SK-N-MC (cell line): ENCODE data around the gene OR51B6.
"Not testable (repeated sequence)": the region's sequence is repeated elsewhere in the genome, so short reads cannot be mapped to it uniquely, and the experiment has no call there.

ENCODE experiments used
- DNase-seq: peaks from one replicate; pipeline ENCODE4 v3.0.0-alpha.2; 2011; ENCODE audit warnings: low read depth, low spot score
- H3K27ac ChIP-seq: fragments of 200-600 bp; sonication (generic); 2 replicates; pipeline ENCODE4 v1.5.1; 2016; ENCODE audit warnings: mixed run types
- H3K36me3 ChIP-seq: fragments of 200-600 bp; sonication (generic); 2 replicates; pipeline ENCODE4 v1.6.1; 2017; ENCODE audit warnings: antibody characterized with exemption, low read length, mixed read lengths; ENCODE audit not compliant: insufficient read depth
- H3K4me3 ChIP-seq: fragments of 200-600 bp; sonication (generic); 2 replicates; pipeline ENCODE4 v1.5.1; 2016
- H3K9ac ChIP-seq: fragments of 200-600 bp; sonication (generic); 2 replicates; pipeline ENCODE4 v1.8.0; 2017; ENCODE audit warnings: mixed run types, mixed read lengths; ENCODE audit not compliant: insufficient read length
- H3K9me3 ChIP-seq: fragments of 200-600 bp; sonication (generic); 2 replicates; pipeline ENCODE4 v1.6.1; 2017; ENCODE audit warnings: low read depth, mild to moderate bottlenecking, antibody characterized with exemption, low read length, moderate library complexity, mixed read lengths
- EZH2 ChIP-seq: fragments of 200-600 bp; sonication (generic); IDR thresholded peaks from one replicate; pipeline ENCODE4 v1.6.1; 2017; ENCODE audit warnings: antibody characterized with exemption
- FOXP2 ChIP-seq: optimal IDR thresholded peaks from 2 replicates; pipeline ENCODE3; 2011; ENCODE audit warnings: mild to moderate bottlenecking, moderate library complexity; ENCODE audit not compliant: insufficient read depth; ENCODE audit errors: extremely low read length, control extremely low read depth
- POLR2AphosphoS5 ChIP-seq: IDR thresholded peaks from 2 replicates; pipeline ENCODE4 v1.6.1; 2012; ENCODE audit warnings: mild to moderate bottlenecking, low read depth, low read length, borderline replicate concordance

The OR51B6 gene

DNA sequence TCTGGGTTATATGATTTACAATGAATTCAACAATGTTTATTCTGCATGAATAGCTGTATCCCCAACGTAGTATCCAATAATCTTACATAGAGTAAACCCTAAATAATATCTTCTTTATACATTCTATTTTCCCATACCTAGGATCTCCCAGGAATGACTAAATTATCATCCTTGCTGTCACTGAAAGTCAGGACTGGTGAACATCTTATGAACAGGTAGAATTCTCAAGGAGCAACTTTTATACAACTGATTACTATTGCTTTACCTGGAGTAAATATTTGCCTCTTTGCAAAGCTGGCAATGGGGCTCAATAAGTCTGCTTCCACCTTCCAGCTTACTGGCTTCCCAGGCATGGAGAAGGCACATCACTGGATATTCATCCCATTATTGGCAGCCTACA lies at the start of gene OR51B6:
TSS of gene OR51B6 (plus strand) at position 301 of the 400 bp plus-strand sequence. CDS start at position 301, 0 bp downstream.
- H3K9me3 ChIP-seq = no peaks in the 10 kb centered on the region
- DNase-seq = no peak
- no peak for TF ChIP-seq POLR2AphosphoS5
- TF ChIP-seq FOXP2 = no peak
- no peak for TF ChIP-seq EZH2
- H3K36me3 ChIP-seq = no peaks in the 10 kb centered on the region
- H3K9ac ChIP-seq = no peak within 1 kb of the TSS
- no peak within 1 kb of the TSS for H3K4me3 ChIP-seq
- H3K27ac ChIP-seq = no peak within 1 kb of the TSS

DNA sequence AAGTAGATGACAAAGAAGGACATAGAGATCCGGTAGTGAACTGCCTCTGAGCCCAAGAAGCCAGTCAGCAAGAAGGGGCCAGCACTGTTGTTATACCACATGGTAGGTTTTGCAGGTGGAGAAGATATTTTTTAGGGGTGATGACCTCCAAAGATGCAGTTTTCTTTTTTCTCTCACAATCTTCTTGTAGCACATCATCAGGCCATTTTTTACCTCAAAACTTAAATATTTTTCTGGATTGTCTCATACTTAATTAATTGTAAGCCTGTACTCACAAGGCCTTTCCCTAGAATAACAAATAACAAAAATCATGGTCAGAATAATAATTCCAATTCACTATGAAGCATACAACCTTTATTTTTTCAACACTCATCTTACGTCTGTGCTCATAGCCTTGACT lies 49.5 kb upstream of the OR51B6 start, which contains the start of gene OR51B4:
TSS of gene OR51B4 (minus strand) at position 101 of the 400 bp plus-strand sequence. CDS start at position 101, 0 bp downstream.
- TF ChIP-seq FOXP2 (no peak), EZH2 (no peak), POLR2AphosphoS5 (no peak)
- Histone ChIP-seq H3K9ac (no peak within 1 kb of the TSS), H3K36me3 (no peaks in the 10 kb centered on the region), H3K4me3 (no peak within 1 kb of the TSS), H3K27ac (no peak within 1 kb of the TSS), H3K9me3 (no peaks in the 10 kb centered on the region)
- no peak for DNase-seq

DNA sequence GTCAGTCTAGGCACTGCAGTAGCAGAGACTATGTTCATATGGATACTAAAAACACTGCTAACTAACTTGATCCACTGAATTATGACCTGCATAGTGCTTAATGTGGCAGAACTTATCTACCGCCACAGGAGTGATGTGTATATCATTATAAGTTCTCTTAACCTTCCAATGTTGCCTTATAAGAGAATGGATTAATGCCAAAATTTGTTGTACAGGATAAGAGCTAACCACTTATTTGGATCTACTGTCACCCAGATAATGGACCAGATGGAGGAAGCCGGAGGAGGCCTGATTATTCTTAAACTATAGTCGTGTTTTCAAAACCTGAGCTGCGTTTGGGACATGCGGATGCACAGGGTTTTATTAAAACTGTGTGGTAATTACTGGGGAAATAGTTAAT lies 47.7 kb upstream of the OR51B6 start:
- no peaks in the 10 kb centered on the region for H3K36me3 ChIP-seq
- no peak overlapping the region for H3K4me3 ChIP-seq
- DNase-seq = no peak
- TF ChIP-seq FOXP2 (no peak), POLR2AphosphoS5 (no peak), EZH2 (no peak)
- H3K27ac ChIP-seq = no peak overlapping the region
- H3K9ac ChIP-seq = no peak overlapping the region
- no peaks in the 10 kb centered on the region for H3K9me3 ChIP-seq

DNA sequence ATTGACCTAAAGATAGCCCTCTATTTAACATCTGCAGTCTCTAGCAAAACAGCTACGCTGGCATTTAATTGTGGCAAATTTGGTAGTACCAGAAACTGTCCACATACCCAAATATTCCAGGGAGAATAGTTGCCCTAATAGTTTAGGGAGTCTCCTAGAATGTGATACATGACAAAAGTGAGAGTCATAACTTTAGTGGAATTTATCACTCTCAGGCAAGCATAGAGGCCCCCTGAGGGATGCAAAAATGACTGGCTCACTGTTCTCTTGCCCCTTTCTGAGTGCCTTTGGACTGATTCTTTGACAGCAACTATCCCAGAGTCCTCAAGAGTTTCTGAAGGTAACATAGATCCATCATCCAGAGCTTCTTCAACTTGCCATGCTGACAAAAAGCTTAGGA lies 47.3 kb upstream of the OR51B6 start:
- Histone ChIP-seq H3K36me3 (no peaks in the 10 kb centered on the region), H3K9ac (no peak overlapping the region), H3K9me3 (no peaks in the 10 kb centered on the region), H3K27ac (no peak overlapping the region), H3K4me3 (no peak overlapping the region)
- no peak for DNase-seq
- TF ChIP-seq POLR2AphosphoS5 (no peak), FOXP2 (no peak), EZH2 (no peak)

GRCh38 chr11:5307256-5308019 lies 43.9 kb upstream of the OR51B6 start:
- Histone ChIP-seq H3K36me3 (no peaks in the 10 kb centered on the region), H3K4me3 (no peak overlapping the region), H3K27ac (no peak overlapping the region), H3K9ac (no peak overlapping the region), H3K9me3 (no peaks in the 10 kb centered on the region)
- TF ChIP-seq FOXP2 (no peak), POLR2AphosphoS5 (no peak), EZH2 (no peak)
- DNase-seq = no peak

DNA sequence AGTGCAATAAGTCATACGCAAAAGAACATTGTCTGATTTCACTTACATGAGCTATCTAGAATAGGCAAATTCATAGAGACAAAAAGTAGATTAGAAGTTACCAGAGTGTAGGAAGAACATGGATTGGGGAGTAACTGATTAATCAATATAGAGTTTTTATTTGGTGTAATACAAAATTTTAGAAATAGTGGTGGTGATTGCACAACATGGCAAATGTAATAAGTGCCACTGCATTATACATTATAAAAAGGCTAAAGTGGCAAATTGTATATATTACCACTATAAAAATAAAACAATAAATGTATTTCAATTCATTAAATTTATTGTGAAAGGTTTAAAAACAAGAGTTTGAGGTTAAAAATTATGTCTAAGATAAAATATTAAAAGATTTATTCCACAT lies 40.9 kb upstream of the OR51B6 start:
- Histone ChIP-seq H3K4me3 (no peak overlapping the region), H3K9me3 (no peaks in the 10 kb centered on the region), H3K9ac (no peak overlapping the region), H3K27ac (no peak overlapping the region), H3K36me3 (no peaks in the 10 kb centered on the region)
- no peak for TF ChIP-seq EZH2
- TF ChIP-seq FOXP2 = no peak
- no peak for TF ChIP-seq POLR2AphosphoS5
- no peak for DNase-seq

DNA sequence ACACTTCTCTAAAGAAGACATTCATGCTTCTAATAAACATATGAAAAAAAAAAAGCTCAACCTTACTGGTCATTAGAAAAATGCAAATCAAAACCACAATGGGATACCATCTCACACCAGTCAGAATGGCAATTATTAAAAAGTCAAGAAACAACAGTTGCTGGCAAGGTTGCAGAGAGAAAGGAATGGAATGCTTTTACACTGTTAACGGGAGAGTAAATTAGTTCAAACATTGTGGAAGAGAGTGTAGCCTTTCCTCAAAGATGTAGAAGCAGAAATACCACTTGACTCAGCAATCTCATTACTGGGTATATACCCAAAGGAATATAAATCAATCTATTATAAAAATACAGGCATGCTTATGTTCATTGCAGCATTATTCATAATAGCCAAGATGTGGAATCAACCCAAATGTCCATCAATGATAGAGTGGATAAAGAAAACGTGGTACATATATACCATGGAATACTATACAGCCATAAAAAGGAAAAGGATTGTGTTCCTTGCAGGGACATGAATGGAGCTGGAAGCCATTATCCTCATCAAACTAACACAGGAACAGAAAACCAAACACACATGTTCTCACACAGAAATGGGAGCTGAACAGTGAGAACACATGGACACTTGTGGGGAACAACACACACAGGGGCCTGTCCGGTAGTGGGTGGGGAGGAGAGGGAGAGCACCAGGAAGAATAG lies 37.8 kb upstream of the OR51B6 start:
- not testable (repeated sequence) for H3K9me3 ChIP-seq, H3K36me3 ChIP-seq, DNase-seq, H3K27ac ChIP-seq, H3K9ac ChIP-seq, H3K4me3 ChIP-seq

DNA sequence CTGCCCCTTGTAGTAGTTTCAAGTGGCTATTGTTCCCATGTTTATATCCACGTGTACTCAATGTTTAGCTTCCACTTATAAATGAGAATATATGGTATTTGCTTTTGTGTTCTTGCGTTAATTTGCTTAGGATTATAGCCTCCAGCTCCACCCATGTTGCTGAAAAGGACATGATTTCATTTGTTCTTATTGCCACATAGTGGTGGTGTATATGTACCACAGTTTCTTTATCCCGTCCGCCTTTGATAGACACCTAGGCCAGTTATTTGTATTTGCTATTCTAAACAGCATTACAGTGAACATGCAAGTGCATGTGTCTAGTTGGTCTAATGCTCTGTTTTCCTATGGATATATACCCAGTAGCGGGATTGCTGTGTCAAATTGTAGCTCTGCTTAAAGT lies 34.0 kb upstream of the OR51B6 start:
- DNase-seq = no peak
- Histone ChIP-seq H3K4me3 (no peak overlapping the region), H3K27ac (no peak overlapping the region), H3K9ac (no peak overlapping the region), H3K9me3 (no peaks in the 10 kb centered on the region), H3K36me3 (no peaks in the 10 kb centered on the region)
- TF ChIP-seq POLR2AphosphoS5 (no peak), FOXP2 (no peak), EZH2 (no peak)
